ENCODE data around the gene ITGB2. TPM values are rescaled to one million over a fixed set of nuclear protein-coding genes. Genes with fewer than 3 reads are reported as not detected.
A peak's percentile ranks its signal among the peaks of the same experiment; 100 is the strongest.

The ITGB2 gene
- total RNA-seq, 1 experiment from 2014 or later, result 1.5 TPM

GRCh38 chr21:44867464-44867863 is 53.2 kb downstream of the ITGB2 start (continued):
- TF ChIP-seq, protein P1, sequence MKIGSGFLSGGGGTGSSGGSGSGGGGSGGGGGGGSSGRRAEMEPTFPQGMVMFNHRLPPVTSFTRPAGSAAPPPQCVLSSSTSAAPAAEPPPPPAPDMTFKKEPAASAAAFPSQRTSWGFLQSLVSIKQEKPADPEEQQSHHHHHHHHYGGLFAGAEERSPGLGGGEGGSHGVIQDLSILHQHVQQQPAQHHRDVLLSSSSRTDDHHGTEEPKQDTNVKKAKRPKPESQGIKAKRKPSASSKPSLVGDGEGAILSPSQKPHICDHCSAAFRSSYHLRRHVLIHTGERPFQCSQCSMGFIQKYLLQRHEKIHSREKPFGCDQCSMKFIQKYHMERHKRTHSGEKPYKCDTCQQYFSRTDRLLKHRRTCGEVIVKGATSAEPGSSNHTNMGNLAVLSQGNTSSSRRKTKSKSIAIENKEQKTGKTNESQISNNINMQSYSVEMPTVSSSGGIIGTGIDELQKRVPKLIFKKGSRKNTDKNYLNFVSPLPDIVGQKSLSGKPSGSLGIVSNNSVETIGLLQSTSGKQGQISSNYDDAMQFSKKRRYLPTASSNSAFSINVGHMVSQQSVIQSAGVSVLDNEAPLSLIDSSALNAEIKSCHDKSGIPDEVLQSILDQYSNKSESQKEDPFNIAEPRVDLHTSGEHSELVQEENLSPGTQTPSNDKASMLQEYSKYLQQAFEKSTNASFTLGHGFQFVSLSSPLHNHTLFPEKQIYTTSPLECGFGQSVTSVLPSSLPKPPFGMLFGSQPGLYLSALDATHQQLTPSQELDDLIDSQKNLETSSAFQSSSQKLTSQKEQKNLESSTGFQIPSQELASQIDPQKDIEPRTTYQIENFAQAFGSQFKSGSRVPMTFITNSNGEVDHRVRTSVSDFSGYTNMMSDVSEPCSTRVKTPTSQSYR (CRISPR knock-in tag; IDR thresholded peaks at IDR 0.05), result no peak
- TF ChIP-seq ATF1 (CRISPR knock-in tag; IDR thresholded peaks at IDR 0.05), result no peak
- TF ChIP-seq MXD4 (CRISPR knock-in tag; IDR thresholded peaks at IDR 0.05; ENCODE audit: borderline replicate concordance), result no peak

- Mint-ChIP-seq H3K36me3 (peaks cover 20% of the 10 kb centered on the region), H3K4me3 (no peak overlapping the region), H3K4me1 (peaks cover 39% of the 10 kb centered on the region), H3K27me3 (ENCODE audit: low read depth) (no peaks in the 10 kb centered on the region), H3K9me3 (no peaks in the 10 kb centered on the region), H3K27ac (peak overlapping the region; percentile 43)
- TF ChIP-seq, protein P2, sequence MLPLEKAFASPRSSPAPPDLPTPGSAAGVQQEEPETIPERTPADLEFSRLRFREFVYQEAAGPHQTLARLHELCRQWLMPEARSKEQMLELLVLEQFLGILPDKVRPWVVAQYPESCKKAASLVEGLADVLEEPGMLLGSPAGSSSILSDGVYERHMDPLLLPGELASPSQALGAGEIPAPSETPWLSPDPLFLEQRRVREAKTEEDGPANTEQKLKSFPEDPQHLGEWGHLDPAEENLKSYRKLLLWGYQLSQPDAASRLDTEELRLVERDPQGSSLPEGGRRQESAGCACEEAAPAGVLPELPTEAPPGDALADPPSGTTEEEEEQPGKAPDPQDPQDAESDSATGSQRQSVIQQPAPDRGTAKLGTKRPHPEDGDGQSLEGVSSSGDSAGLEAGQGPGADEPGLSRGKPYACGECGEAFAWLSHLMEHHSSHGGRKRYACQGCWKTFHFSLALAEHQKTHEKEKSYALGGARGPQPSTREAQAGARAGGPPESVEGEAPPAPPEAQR (CRISPR knock-in tag; IDR thresholded peaks at IDR 0.05), result no peak
- TF ChIP-seq NFATC4 (CRISPR knock-in tag; IDR thresholded peaks at IDR 0.05), result no peak
- no peak for TF ChIP-seq ZNF396 (CRISPR knock-in tag; IDR thresholded peaks at IDR 0.05; ENCODE audit: borderline replicate concordance)
- TF ChIP-seq ZNF532 (CRISPR knock-in tag; IDR thresholded peaks at IDR 0.05; ENCODE audit: borderline replicate concordance), result no peak
- no peak for TF ChIP-seq CREM (CRISPR knock-in tag; IDR thresholded peaks at IDR 0.05)
- TF ChIP-seq, protein P3, sequence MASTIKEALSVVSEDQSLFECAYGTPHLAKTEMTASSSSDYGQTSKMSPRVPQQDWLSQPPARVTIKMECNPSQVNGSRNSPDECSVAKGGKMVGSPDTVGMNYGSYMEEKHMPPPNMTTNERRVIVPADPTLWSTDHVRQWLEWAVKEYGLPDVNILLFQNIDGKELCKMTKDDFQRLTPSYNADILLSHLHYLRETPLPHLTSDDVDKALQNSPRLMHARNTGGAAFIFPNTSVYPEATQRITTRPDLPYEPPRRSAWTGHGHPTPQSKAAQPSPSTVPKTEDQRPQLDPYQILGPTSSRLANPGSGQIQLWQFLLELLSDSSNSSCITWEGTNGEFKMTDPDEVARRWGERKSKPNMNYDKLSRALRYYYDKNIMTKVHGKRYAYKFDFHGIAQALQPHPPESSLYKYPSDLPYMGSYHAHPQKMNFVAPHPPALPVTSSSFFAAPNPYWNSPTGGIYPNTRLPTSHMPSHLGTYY (CRISPR knock-in tag; IDR thresholded peaks at IDR 0.05), result no peak
- TF ChIP-seq ZNF121 (CRISPR knock-in tag; IDR thresholded peaks at IDR 0.05), result no peak
- CTCF ChIA-PET, result no interaction called here
- DNase-seq (ENCODE audit: low spot score), result no peak
- POLR2A ChIA-PET, result no interaction called here
- no peak for ATAC-seq
These were observed 53.9 kb downstream of the ITGB2 start for GRCh38 chr21:44866780-44867179.

GRCh38 chr21:44865561-44866280 is 55.0 kb downstream of the ITGB2 start:
- H3K27ac Mint-ChIP-seq, result peak overlapping the region; percentile 23; the same call in 1 of the 2 replicates
- no peak for TF ChIP-seq FOXP4 (CRISPR knock-in tag; IDR thresholded peaks at IDR 0.05)
- TF ChIP-seq, protein P4, sequence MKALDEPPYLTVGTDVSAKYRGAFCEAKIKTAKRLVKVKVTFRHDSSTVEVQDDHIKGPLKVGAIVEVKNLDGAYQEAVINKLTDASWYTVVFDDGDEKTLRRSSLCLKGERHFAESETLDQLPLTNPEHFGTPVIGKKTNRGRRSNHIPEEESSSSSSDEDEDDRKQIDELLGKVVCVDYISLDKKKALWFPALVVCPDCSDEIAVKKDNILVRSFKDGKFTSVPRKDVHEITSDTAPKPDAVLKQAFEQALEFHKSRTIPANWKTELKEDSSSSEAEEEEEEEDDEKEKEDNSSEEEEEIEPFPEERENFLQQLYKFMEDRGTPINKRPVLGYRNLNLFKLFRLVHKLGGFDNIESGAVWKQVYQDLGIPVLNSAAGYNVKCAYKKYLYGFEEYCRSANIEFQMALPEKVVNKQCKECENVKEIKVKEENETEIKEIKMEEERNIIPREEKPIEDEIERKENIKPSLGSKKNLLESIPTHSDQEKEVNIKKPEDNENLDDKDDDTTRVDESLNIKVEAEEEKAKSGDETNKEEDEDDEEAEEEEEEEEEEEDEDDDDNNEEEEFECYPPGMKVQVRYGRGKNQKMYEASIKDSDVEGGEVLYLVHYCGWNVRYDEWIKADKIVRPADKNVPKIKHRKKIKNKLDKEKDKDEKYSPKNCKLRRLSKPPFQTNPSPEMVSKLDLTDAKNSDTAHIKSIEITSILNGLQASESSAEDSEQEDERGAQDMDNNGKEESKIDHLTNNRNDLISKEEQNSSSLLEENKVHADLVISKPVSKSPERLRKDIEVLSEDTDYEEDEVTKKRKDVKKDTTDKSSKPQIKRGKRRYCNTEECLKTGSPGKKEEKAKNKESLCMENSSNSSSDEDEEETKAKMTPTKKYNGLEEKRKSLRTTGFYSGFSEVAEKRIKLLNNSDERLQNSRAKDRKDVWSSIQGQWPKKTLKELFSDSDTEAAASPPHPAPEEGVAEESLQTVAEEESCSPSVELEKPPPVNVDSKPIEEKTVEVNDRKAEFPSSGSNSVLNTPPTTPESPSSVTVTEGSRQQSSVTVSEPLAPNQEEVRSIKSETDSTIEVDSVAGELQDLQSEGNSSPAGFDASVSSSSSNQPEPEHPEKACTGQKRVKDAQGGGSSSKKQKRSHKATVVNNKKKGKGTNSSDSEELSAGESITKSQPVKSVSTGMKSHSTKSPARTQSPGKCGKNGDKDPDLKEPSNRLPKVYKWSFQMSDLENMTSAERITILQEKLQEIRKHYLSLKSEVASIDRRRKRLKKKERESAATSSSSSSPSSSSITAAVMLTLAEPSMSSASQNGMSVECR (CRISPR knock-in tag; IDR thresholded peaks at IDR 0.05; ENCODE audit: borderline replicate concordance), result no peak
- ATAC-seq (no peak), DNase-seq (ENCODE audit: low spot score) (no peak)
- POLR2A ChIA-PET, result no interaction called here
- no peaks in the 10 kb centered on the region for H3K27me3 Mint-ChIP-seq (ENCODE audit: low read depth)
- CTCF ChIA-PET, result interaction anchor here (0.5 kb wide), 1 partner anchor 66 kb away, joined by 3 read pairs; no protein-coding TSS in a partner anchor
- no peaks in the 10 kb centered on the region for H3K9me3 Mint-ChIP-seq
- H3K36me3 Mint-ChIP-seq, result peaks cover 30% of the 10 kb centered on the region
- no peak overlapping the region for H3K4me3 Mint-ChIP-seq
- H3K4me1 Mint-ChIP-seq, result peaks cover 34% of the 10 kb centered on the region
